GM12873 (cell line): ENCODE measurements around the gene IDE.
A peak's percentile ranks its signal among the peaks of the same experiment; 100 is the strongest.

Experiments used
- CTCF ChIP-seq: IDR thresholded peaks from 2 replicates; pipeline ENCODE4 v1.5.1; 2012; ENCODE audit warnings: low read depth, mild to moderate bottlenecking, moderate library complexity, low read length, control low read depth; ENCODE audit not compliant: insufficient read depth; ENCODE audit errors: missing control alignments

The IDE gene

GRCh38 chr10:92432596-92432995, 141.3 kb downstream of the IDE start:
- no peak for TF ChIP-seq CTCF

GRCh38 chr10:92430103-92430502, 143.8 kb downstream of the IDE start:
- TF ChIP-seq CTCF = no peak

GRCh38 chr10:92421550-92421949, 152.3 kb downstream of the IDE start:
- no peak for TF ChIP-seq CTCF

GRCh38 chr10:92420546-92421275, 153.2 kb downstream of the IDE start:
- no peak for TF ChIP-seq CTCF

GRCh38 chr10:92419740-92420545, 153.9 kb downstream of the IDE start:
- peak; percentile 33 for TF ChIP-seq CTCF

- TF ChIP-seq CTCF = no peak
Observed at GRCh38 chr10:92418891-92419290, 155.0 kb downstream of the IDE start.

- TF ChIP-seq CTCF = no peak
Observed at GRCh38 chr10:92418221-92418620, 155.7 kb downstream of the IDE start.
